ENCODE data around the gene HHATL. TPM values are rescaled to one million over a fixed set of nuclear protein-coding genes. Genes with fewer than 3 reads are reported as not detected.
A peak's percentile ranks its signal among the peaks of the same experiment; 100 is the strongest.
"Not testable (repeated sequence)": the region's sequence is repeated elsewhere in the genome, so short reads cannot be mapped to it uniquely, and the experiment has no call there.

HHATL gene
- total and polyA plus RNA-seq, 4 donors: 0.39 to 2.7 (median 0.62) TPM

DNA sequence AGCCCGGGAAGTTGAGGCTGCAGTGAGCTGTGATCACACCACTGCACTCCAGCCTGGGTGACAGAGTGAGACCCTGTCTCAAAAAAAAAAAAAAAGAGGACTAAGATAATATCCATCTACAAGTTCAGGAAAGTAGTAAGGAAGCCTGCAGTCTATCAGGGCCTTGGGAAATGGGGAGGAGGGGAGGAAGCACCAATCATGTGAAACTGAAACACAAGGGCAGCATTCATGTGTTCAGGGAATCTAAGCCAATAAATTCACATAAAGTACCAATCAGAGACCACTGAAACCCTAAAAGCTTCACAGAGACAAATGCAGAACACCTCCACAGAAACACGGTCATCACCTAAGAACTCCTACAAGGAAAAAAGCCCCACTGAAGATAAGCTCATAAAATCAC lies 22.9 kb upstream of the HHATL start:
- Histone ChIP-seq H3K36me3 (ENCODE audit: control insufficient read depth in 4 of 4, insufficient read depth in 4 of 4, low read length in 4 of 4) (no peaks in the 10 kb centered on the region), H3K4me3 (no peak overlapping the region), H3K4me1 (ENCODE audit: control insufficient read depth in 5 of 5, insufficient read depth in 5 of 5, low read length in 5 of 5) (no peaks in the 10 kb centered on the region), H3K27ac (ENCODE audit: low read depth in 1 of 2, low read length in 1 of 2) (no peak overlapping the region), H3K9me3 (ENCODE audit: control insufficient read depth in 4 of 4, insufficient read depth in 3 of 4, low read length in 3 of 4) (no peaks in the 10 kb centered on the region), H3K9ac (ENCODE audit: insufficient read depth in 1 of 2, low read length in 2 of 2) (no peak overlapping the region), H3K27me3 (ENCODE audit: control insufficient read depth in 3 of 3, insufficient read depth in 3 of 3, low read length in 2 of 3) (no peaks in the 10 kb centered on the region)
- TF ChIP-seq, protein P1, sequence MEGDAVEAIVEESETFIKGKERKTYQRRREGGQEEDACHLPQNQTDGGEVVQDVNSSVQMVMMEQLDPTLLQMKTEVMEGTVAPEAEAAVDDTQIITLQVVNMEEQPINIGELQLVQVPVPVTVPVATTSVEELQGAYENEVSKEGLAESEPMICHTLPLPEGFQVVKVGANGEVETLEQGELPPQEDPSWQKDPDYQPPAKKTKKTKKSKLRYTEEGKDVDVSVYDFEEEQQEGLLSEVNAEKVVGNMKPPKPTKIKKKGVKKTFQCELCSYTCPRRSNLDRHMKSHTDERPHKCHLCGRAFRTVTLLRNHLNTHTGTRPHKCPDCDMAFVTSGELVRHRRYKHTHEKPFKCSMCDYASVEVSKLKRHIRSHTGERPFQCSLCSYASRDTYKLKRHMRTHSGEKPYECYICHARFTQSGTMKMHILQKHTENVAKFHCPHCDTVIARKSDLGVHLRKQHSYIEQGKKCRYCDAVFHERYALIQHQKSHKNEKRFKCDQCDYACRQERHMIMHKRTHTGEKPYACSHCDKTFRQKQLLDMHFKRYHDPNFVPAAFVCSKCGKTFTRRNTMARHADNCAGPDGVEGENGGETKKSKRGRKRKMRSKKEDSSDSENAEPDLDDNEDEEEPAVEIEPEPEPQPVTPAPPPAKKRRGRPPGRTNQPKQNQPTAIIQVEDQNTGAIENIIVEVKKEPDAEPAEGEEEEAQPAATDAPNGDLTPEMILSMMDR (IDR thresholded peaks at IDR 0.05; ENCODE audit: control extremely low read depth, extremely low read depth): no peak
- 90 to 95% methylated on average over 2 of the region's 2 CpGs for WGBS, 2 donors
- DNase-seq (no peak), ATAC-seq (ENCODE audit: insufficient read depth, low FRiP score) (no peak)

DNA sequence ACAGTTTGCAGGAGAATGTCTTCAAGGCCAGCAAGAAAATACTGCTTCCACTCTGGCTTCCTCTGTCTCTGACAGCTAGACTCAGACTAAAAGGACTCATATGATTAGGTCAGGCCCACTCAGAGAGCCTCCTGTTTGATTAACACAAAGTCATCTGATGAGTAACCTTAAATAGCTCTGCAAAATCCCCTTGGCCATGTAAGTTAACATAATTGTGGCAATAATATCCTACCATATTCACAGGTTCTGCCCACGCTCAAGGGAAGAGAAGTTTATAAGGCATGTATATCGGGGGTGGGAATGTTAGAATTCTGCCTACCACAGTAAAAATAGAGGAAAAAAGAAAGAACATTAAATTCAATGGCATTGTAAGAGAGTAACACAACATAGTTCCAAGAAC lies 20.6 kb upstream of the HHATL start:
- Histone ChIP-seq H3K36me3 (ENCODE audit: control insufficient read depth in 4 of 4, insufficient read depth in 4 of 4, low read length in 4 of 4) (no peaks in the 10 kb centered on the region), H3K27me3 (ENCODE audit: control insufficient read depth in 3 of 3, insufficient read depth in 3 of 3, low read length in 2 of 3) (no peaks in the 10 kb centered on the region), H3K9ac (ENCODE audit: insufficient read depth in 1 of 2, low read length in 2 of 2) (no peak overlapping the region), H3K27ac (ENCODE audit: low read depth in 1 of 2, low read length in 1 of 2) (peak overlapping the region in 1 of 2 donors; percentile 48), H3K4me1 (ENCODE audit: control insufficient read depth in 5 of 5, insufficient read depth in 5 of 5, low read length in 5 of 5) (no peaks in the 10 kb centered on the region), H3K4me3 (no peak overlapping the region), H3K9me3 (ENCODE audit: control insufficient read depth in 4 of 4, insufficient read depth in 3 of 4, low read length in 3 of 4) (no peaks in the 10 kb centered on the region)
- WGBS, 2 donors: 95% methylated on average over 2 of the region's 2 CpGs
- DNase-seq (no peak), ATAC-seq (ENCODE audit: insufficient read depth, low FRiP score) (no peak)
- TF ChIP-seq, protein P1 (IDR thresholded peaks at IDR 0.05; ENCODE audit: control extremely low read depth, extremely low read depth): no peak

DNA sequence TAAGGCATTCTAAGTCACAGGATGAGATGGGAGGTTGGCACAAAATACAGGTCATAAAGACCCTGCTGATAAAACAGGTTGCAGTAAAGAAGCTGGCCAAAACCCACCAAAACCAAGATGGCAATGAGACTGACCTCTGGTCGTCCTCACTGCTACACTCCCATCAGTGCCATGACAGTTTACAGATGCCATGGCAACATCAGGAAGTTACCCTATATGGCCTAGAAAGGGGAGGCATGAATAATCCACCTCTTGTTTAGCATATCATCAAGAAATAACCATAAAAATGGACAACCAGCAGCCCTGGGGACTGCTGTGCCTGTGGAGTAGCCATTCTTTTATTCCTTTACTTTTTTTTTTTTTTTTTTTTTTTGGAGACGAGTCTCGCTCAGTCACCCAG lies 19.8 kb upstream of the HHATL start:
- not testable (repeated sequence) for ATAC-seq (ENCODE audit: insufficient read depth, low FRiP score); H3K4me1 ChIP-seq (ENCODE audit: control insufficient read depth in 5 of 5, insufficient read depth in 5 of 5, low read length in 5 of 5); H3K4me3 ChIP-seq; DNase-seq; H3K27ac ChIP-seq (ENCODE audit: low read depth in 1 of 2, low read length in 1 of 2); H3K9ac ChIP-seq (ENCODE audit: insufficient read depth in 1 of 2, low read length in 2 of 2); H3K36me3 ChIP-seq (ENCODE audit: control insufficient read depth in 4 of 4, insufficient read depth in 4 of 4, low read length in 4 of 4); H3K9me3 ChIP-seq (ENCODE audit: control insufficient read depth in 4 of 4, insufficient read depth in 3 of 4, low read length in 3 of 4); H3K27me3 ChIP-seq (ENCODE audit: control insufficient read depth in 3 of 3, insufficient read depth in 3 of 3, low read length in 2 of 3)
- WGBS, 2 donors: 88 to 89% methylated on average over 2 to 3 of the region's 3 CpGs

DNA sequence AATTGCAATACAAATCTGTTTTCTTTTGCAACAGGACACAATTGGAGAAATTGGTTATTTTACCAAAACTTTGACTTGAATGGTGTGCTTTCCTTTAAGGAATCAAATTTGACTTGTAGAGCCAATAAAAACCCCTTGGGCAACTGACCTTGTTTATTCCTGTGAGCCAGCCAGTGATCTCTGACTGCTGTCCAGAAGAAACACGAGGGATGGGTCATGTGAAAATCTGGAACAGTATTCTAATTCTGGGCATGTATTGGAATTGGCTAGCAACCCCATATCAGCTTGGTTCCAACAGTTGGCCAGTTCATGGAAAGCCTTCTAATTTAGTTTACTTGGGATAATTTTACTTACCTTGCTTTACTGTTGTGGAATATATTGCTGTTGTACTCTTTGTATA lies 19.1 kb upstream of the HHATL start:
- Histone ChIP-seq H3K36me3 (ENCODE audit: control insufficient read depth in 4 of 4, insufficient read depth in 4 of 4, low read length in 4 of 4) (no peaks in the 10 kb centered on the region), H3K27me3 (ENCODE audit: control insufficient read depth in 3 of 3, insufficient read depth in 3 of 3, low read length in 2 of 3) (no peaks in the 10 kb centered on the region), H3K27ac (ENCODE audit: low read depth in 1 of 2, low read length in 1 of 2) (peak overlapping the region in 1 of 2 donors; percentile 69), H3K9me3 (ENCODE audit: control insufficient read depth in 4 of 4, insufficient read depth in 3 of 4, low read length in 3 of 4) (no peaks in the 10 kb centered on the region), H3K4me1 (ENCODE audit: control insufficient read depth in 5 of 5, insufficient read depth in 5 of 5, low read length in 5 of 5) (no peaks in the 10 kb centered on the region), H3K9ac (ENCODE audit: insufficient read depth in 1 of 2, low read length in 2 of 2) (no peak overlapping the region), H3K4me3 (no peak overlapping the region)
- TF ChIP-seq, protein P1 (IDR thresholded peaks at IDR 0.05; ENCODE audit: control extremely low read depth, extremely low read depth): no peak
- ATAC-seq (ENCODE audit: insufficient read depth, low FRiP score) (no peak), DNase-seq (no peak)
- 63 to 80% methylated on average over 1 of the region's 1 CpG for WGBS, 2 donors
